Muscle of arm (tissue), 12 donors: ENCODE results near the gene RFPL4AL1. TPM values are rescaled to one million over a fixed set of nuclear protein-coding genes. Genes with fewer than 3 reads are reported as not detected.

ENCODE experiments used
- polyA plus RNA-seq, 12 donors: library from polyadenylated mRNA; unstranded; fragments of 120-200 nt; gene quantifications; one replicate each; pipeline ENCODE4 v1.2.1, GENCODE V29; 2013; ENCODE audit not compliant: insufficient read length in 12 of 12

RFPL4AL1 gene
- polyA plus RNA-seq, 12 donors = 0.41 to 1.5 (median 1.3) TPM; not detected in 7

Other genes with a start within 250 kb of the RFPL4AL1 start
- gene SBK2, start 232.0 kb upstream of the RFPL4AL1 start, polyA plus RNA-seq = 10 to 100 TPM in 1 of 12 donors, 1 to 10 TPM in 10, not detected in 1; 1.1 to 18.7 (median 3.2) TPM
- gene SBK3, start 223.6 kb upstream of the RFPL4AL1 start, polyA plus RNA-seq = under 1 TPM in 3 of 12 donors, not detected in 9; 0.12 to 0.46 (median 0.18) TPM
- 10 to 100 TPM in 7 of 12 donors, 1 to 10 TPM in 4, not detected in 1; 7.3 to 26.0 (median 10.5) TPM for gene ZNF579, start 188.3 kb upstream of the RFPL4AL1 start, polyA plus RNA-seq
- gene FIZ1, start 169.6 kb upstream of the RFPL4AL1 start, polyA plus RNA-seq = 10 to 100 TPM in 9 of 12 donors, 1 to 10 TPM in 2, not detected in 1; 9.2 to 16.3 (median 11.0) TPM
- gene ZNF524, start 168.8 kb upstream of the RFPL4AL1 start, polyA plus RNA-seq = 10 to 100 TPM in 1 of 12 donors, 1 to 10 TPM in 9, not detected in 2; 4.2 to 11.2 (median 6.4) TPM
- 10 to 100 TPM in 1 of 12 donors, 1 to 10 TPM in 10, not detected in 1; 4.5 to 11.0 (median 5.5) TPM for gene ZNF865, start 163.5 kb upstream of the RFPL4AL1 start, polyA plus RNA-seq
- gene ZNF784, start 144.6 kb upstream of the RFPL4AL1 start, polyA plus RNA-seq = 10 to 100 TPM in 2 of 12 donors, 1 to 10 TPM in 9, not detected in 1; 5.6 to 14.3 (median 6.5) TPM
- gene ZNF580, start 128.1 kb upstream of the RFPL4AL1 start, polyA plus RNA-seq = 10 to 100 TPM in 11 of 12 donors, not detected in 1; 14.0 to 42.9 (median 18.9) TPM
- gene ZNF581, start 125.5 kb upstream of the RFPL4AL1 start, polyA plus RNA-seq = 10 to 100 TPM in 11 of 12 donors, not detected in 1; 17.9 to 33.7 (median 21.9) TPM
- gene CCDC106, start 120.9 kb upstream of the RFPL4AL1 start, polyA plus RNA-seq = 10 to 100 TPM in 11 of 12 donors, not detected in 1; 10.1 to 17.1 (median 11.7) TPM
- gene U2AF2, start 114.1 kb upstream of the RFPL4AL1 start, polyA plus RNA-seq = 100 to 1,000 TPM in 8 of 12 donors, 10 to 100 TPM in 3, not detected in 1; 80.0 to 151 (median 109) TPM
- gene EPN1, start 93.9 kb upstream of the RFPL4AL1 start, polyA plus RNA-seq = 100 to 1,000 TPM in 2 of 12 donors, 10 to 100 TPM in 9, not detected in 1; 44.1 to 113 (median 68.9) TPM
- gene NLRP9, start 30.7 kb upstream of the RFPL4AL1 start, polyA plus RNA-seq = not detected
- gene RFPL4A, start 10.0 kb upstream of the RFPL4AL1 start, polyA plus RNA-seq = 1 to 10 TPM in 2 of 12 donors, under 1 TPM in 4, not detected in 6; 0.50 to 1.4 (median 0.66) TPM
- under 1 TPM in 1 of 12 donors, not detected in 11; 0.05 TPM for gene NLRP11, start 62.9 kb downstream of the RFPL4AL1 start, polyA plus RNA-seq
- gene NLRP4, start 67.4 kb downstream of the RFPL4AL1 start, polyA plus RNA-seq = not detected
- gene NLRP13, start 163.2 kb downstream of the RFPL4AL1 start, polyA plus RNA-seq = not detected
- not detected for gene NLRP8, start 178.7 kb downstream of the RFPL4AL1 start, polyA plus RNA-seq
- not detected for gene NLRP5, start 217.7 kb downstream of the RFPL4AL1 start, polyA plus RNA-seq